CD4-positive, alpha-beta memory T cell (primary cell): Measurements from ENCODE around the gene MPZL2. TPM values are rescaled to one million over a fixed set of nuclear protein-coding genes. Genes with fewer than 3 reads are reported as not detected.

Experiments used
- CTCF ChIA-PET: fragments of 350-600 bp; sonication (Branson Sonifier 250); formaldehyde crosslinking; loops from one replicate; lab custom pipeline; 2021; ENCODE audit warnings: inconsistent platforms; ENCODE audit not compliant: partially characterized antibody; lab: Charles Lee
- POLR2A ChIA-PET: fragments of 350-600 bp; sonication (Branson Sonifier 250); formaldehyde crosslinking; loops from one replicate; lab custom pipeline; 2021; ENCODE audit not compliant: partially characterized antibody; lab: Charles Lee
- DNase-seq, 5 donors: peaks; one replicate each; pipeline versions ENCODE4 v3.0.0 to v3.0.0-alpha.2; 2020 to 2022; ENCODE audit warnings: mixed read lengths in 1 of 5
- H3K27ac ChIP-seq: one replicate; pipeline ENCODE4 v1.7.0; 2013; ENCODE audit warnings: low read depth, low read length
- H3K27me3 ChIP-seq: 2 replicates; pipeline ENCODE4 v1.7.0; 2013; ENCODE audit warnings: mild to moderate bottlenecking, low read length, moderate library complexity; ENCODE audit not compliant: insufficient read depth
- H3K36me3 ChIP-seq: 2 replicates; pipeline ENCODE4 v1.7.0; 2013; ENCODE audit warnings: mild to moderate bottlenecking, low read length, moderate library complexity; ENCODE audit not compliant: insufficient read depth
- H3K4me1 ChIP-seq: 2 replicates; pipeline ENCODE4 v1.7.0; 2013; ENCODE audit warnings: mild to moderate bottlenecking, low read length, moderate library complexity; ENCODE audit not compliant: insufficient read depth
- H3K4me3 ChIP-seq, 2 donors: one replicate each; pipeline ENCODE4 v1.7.0; 2013; ENCODE audit warnings: low read length in 2 of 2, mild to moderate bottlenecking in 1 of 2
- H3K9me3 ChIP-seq, 2 donors: one replicate each; pipeline ENCODE4 v1.7.0; 2013; ENCODE audit warnings: low read length in 2 of 2, control low read depth in 1 of 2; ENCODE audit not compliant: control insufficient read depth in 1 of 2
- H3K27ac Mint-ChIP-seq, 7 donors: one replicate each; pipeline ENCODE4 v1.8.0; 2020 to 2021; ENCODE audit warnings: mixed read lengths in 7 of 7, mild to moderate bottlenecking in 6 of 7, inconsistent platforms in 3 of 7, moderate library complexity in 3 of 7
- H3K27me3 Mint-ChIP-seq, 2 donors: one replicate each; pipeline ENCODE4 v1.8.0; 2020 to 2021; ENCODE audit warnings: mixed read lengths in 2 of 2
- H3K36me3 Mint-ChIP-seq, 2 donors: one replicate each; pipeline ENCODE4 v1.8.0; 2020 to 2021; ENCODE audit warnings: mixed read lengths in 2 of 2, inconsistent platforms in 1 of 2, mild to moderate bottlenecking in 1 of 2
- H3K4me1 Mint-ChIP-seq, 4 donors: one replicate each; pipeline ENCODE4 v1.8.0; 2020 to 2021; ENCODE audit warnings: mixed read lengths in 4 of 4, mild to moderate bottlenecking in 1 of 4
- H3K4me3 Mint-ChIP-seq, 8 donors: one replicate each; pipeline ENCODE4 v1.8.0; 2020 to 2021; ENCODE audit warnings: mixed read lengths in 8 of 8, mild to moderate bottlenecking in 7 of 8, moderate library complexity in 6 of 8, inconsistent platforms in 3 of 8
- H3K9me3 Mint-ChIP-seq, 8 donors: one replicate each; pipeline ENCODE4 v1.8.0; 2020 to 2021; ENCODE audit warnings: mixed read lengths in 8 of 8, mild to moderate bottlenecking in 5 of 8, inconsistent platforms in 3 of 8, moderate library complexity in 1 of 8
- intact Hi-C: fragments of 100-400 bp; cut with micrococcal nuclease; formaldehyde crosslinking; loops from one replicate; pipeline ENCODE4 v1.15.1; 2023
- polyA plus RNA-seq, 2 donors: library from polyadenylated mRNA; unstranded; fragments of 300-500 nt; fragmentation: Illumina TruSeq; gene quantifications; one replicate each; pipeline ENCODE4 v1.2.3, GENCODE V29; 2021
- total RNA-seq, 2 experiments: library from RNA; stranded (reverse); gene quantifications; one replicate each; pipeline ENCODE4 v1.2.3, GENCODE V29; 2021

The MPZL2 gene
- total and polyA plus RNA-seq, 4 experiments from 2014 or later: 0.64 to 4.2 (median 3.3) TPM

GRCh38 chr11:118251858-118252652 lies 12.0 kb downstream of the MPZL2 start, which contains the start of gene MPZL3:
Gene MPZL3 (minus strand): TSS chr11:118252365. CDS start chr11:118252294, 71 bp downstream.
- Mint-ChIP-seq H3K27ac (peak within 1 kb of the TSS; percentile 99 to 100 (median 99)), H3K4me3 (peak within 1 kb of the TSS; percentile 95 to 99 (median 98)), H3K36me3 (peaks cover 4 to 18% of the 10 kb centered on the region in 2 donors), H3K4me1 (peaks cover 26 to 53% (median 39%) of the 10 kb centered on the region in 4 donors), H3K9me3 (no peaks in the 10 kb centered on the region), H3K27me3 (peaks cover 0 to 2% of the 10 kb centered on the region in 2 donors)
- Histone ChIP-seq H3K36me3 (no peaks in the 10 kb centered on the region), H3K4me1 (peaks cover 43% of the 10 kb centered on the region), H3K4me3 (peak within 1 kb of the TSS; percentile 57 to 94), H3K9me3 (no peaks in the 10 kb centered on the region), H3K27me3 (no peaks in the 10 kb centered on the region), H3K27ac (peak within 1 kb of the TSS; percentile 94)
- intact Hi-C loops: loop anchor here (1.0 kb wide), 2 partner anchors 11 to 28 kb away; no protein-coding TSS in a partner anchor
- CTCF ChIA-PET: interaction anchor here (0.7 to 2.3 kb wide), 13 partner anchors 8 to 102 kb away, joined by 3 to 30 read pairs (median 5); partner anchors contain the start of gene JAML
- DNase-seq: peak; percentile 87 to 96 (median 91)
- POLR2A ChIA-PET: interaction anchor here (0.6 to 3.1 kb wide), 29 partner anchors 11 to 186 kb away, joined by 3 to 71 read pairs (median 8); partner anchors contain the start of genes CD3D, CD3E, CD3G and JAML

GRCh38 chr11:118247041-118247440 lies 17.1 kb downstream of the MPZL2 start:
- H3K9me3 ChIP-seq: no peaks in the 10 kb centered on the region
- H3K36me3 Mint-ChIP-seq: peaks cover 8 to 22% of the 10 kb centered on the region in 2 donors
- H3K27me3 ChIP-seq: no peaks in the 10 kb centered on the region
- intact Hi-C loops: no loop called here
- H3K4me1 ChIP-seq: peaks cover 70% of the 10 kb centered on the region
- no peak overlapping the region for H3K27ac ChIP-seq
- POLR2A ChIA-PET: interaction anchor here (0.8 to 9.4 kb wide), 9 partner anchors 22 to 59 kb away, joined by 3 to 142 read pairs (median 5); partner anchors contain the start of genes CD3E and JAML
- CTCF ChIA-PET: interaction anchor here (0.9 to 4.2 kb wide), 11 partner anchors 9 to 67 kb away, joined by 3 to 36 read pairs (median 5); partner anchors contain the start of gene JAML
- H3K36me3 ChIP-seq: no peaks in the 10 kb centered on the region
- H3K4me3 Mint-ChIP-seq: peak overlapping the region in 4 of 8 donors; percentile 6 to 45 (median 22)
- H3K4me3 ChIP-seq: no peak overlapping the region
- H3K27me3 Mint-ChIP-seq: no peaks in the 10 kb centered on the region
- no peaks in the 10 kb centered on the region for H3K9me3 Mint-ChIP-seq
- H3K27ac Mint-ChIP-seq: peak overlapping the region; percentile 77 to 94 (median 87)
- H3K4me1 Mint-ChIP-seq: peaks cover 53 to 88% (median 72%) of the 10 kb centered on the region in 4 donors
- DNase-seq: no peak

- ChIA-PET CTCF (interaction anchor here (0.9 to 4.2 kb wide), 11 partner anchors 10 to 74 kb away, joined by 3 to 36 read pairs (median 5); partner anchors contain the start of genes JAML and MPZL2), POLR2A (interaction anchor here (1.1 to 9.4 kb wide), 9 partner anchors 15 to 861 kb away, joined by 3 to 142 read pairs (median 5); partner anchors contain the start of genes CD3E and JAML)
- no peak for DNase-seq
- H3K27me3 ChIP-seq: no peaks in the 10 kb centered on the region
- H3K36me3 ChIP-seq: no peaks in the 10 kb centered on the region
- H3K9me3 ChIP-seq: no peaks in the 10 kb centered on the region
- intact Hi-C loops: no loop called here
- Mint-ChIP-seq H3K27me3 (no peaks in the 10 kb centered on the region), H3K4me3 (peak overlapping the region in 4 of 8 donors; percentile 1 to 54 (median 8)), H3K4me1 (peaks cover 62 to 91% (median 78%) of the 10 kb centered on the region in 4 donors), H3K9me3 (no peaks in the 10 kb centered on the region), H3K27ac (peak overlapping the region; percentile 17 to 94 (median 71)), H3K36me3 (peaks cover 8 to 19% of the 10 kb centered on the region in 2 donors)
- H3K27ac ChIP-seq: no peak overlapping the region
- H3K4me3 ChIP-seq: no peak overlapping the region
- H3K4me1 ChIP-seq: peaks cover 80% of the 10 kb centered on the region
Measured at GRCh38 chr11:118245936-118246562, 18.0 kb downstream of the MPZL2 start.

DNA sequence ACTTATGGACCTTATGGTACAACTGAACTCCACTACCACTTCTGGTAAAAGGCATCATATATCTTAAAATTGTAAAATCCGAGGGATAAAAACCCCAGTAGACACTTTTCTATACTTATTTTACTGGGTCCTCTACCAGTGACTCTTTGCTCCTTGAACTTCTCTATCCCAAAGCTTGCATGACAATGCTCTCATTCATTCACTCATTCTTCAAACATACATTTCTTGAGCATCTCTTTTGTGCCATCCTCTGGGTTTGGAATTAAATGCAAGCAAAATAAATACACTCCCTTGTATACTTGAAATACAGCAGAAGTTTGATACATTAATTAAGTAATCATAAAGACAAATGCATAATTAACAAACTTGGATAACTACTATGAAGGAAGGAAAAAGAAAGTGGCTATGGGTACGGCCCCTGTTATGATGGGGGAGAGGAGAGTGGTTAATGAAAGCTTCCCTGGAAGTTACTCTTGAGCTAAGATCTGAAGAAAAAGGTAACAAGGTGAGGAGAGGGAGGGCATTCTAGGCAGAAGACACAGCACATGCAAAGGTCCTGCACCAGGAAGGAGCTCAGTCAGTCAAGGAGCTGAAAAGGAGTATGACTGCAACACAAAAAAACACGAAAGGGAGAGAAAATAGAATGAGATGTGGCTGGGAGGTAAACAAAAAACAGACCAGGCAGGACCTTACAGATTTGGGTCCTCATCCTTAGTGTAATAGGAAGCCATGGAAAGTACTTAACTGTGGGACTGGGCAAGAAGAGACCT lies 19.9 kb downstream of the MPZL2 start:
- intact Hi-C loops: no loop called here
- DNase-seq: no peak
- Mint-ChIP-seq H3K36me3 (peaks cover 8 to 21% of the 10 kb centered on the region in 2 donors), H3K27me3 (no peaks in the 10 kb centered on the region), H3K9me3 (no peaks in the 10 kb centered on the region), H3K4me1 (peaks cover 68 to 94% (median 82%) of the 10 kb centered on the region in 4 donors), H3K4me3 (peak overlapping the region in 3 of 8 donors; percentile 2 to 6 (median 3)), H3K27ac (peak overlapping the region; percentile 67 to 87 (median 80))
- POLR2A ChIA-PET: interaction anchor here (1.4 to 9.4 kb wide), 4 partner anchors 13 to 46 kb away, joined by 3 to 142 read pairs (median 38); partner anchors contain the start of gene JAML
- H3K4me3 ChIP-seq: no peak overlapping the region
- no peaks in the 10 kb centered on the region for H3K27me3 ChIP-seq
- H3K27ac ChIP-seq: no peak overlapping the region
- CTCF ChIA-PET: interaction anchor here (4.2 to 6.3 kb wide), 2 partner anchors 19 to 45 kb away, joined by 36 to 38 read pairs; partner anchors contain the start of gene JAML
- H3K4me1 ChIP-seq: peaks cover 82% of the 10 kb centered on the region
- no peaks in the 10 kb centered on the region for H3K36me3 ChIP-seq
- no peaks in the 10 kb centered on the region for H3K9me3 ChIP-seq

DNA sequence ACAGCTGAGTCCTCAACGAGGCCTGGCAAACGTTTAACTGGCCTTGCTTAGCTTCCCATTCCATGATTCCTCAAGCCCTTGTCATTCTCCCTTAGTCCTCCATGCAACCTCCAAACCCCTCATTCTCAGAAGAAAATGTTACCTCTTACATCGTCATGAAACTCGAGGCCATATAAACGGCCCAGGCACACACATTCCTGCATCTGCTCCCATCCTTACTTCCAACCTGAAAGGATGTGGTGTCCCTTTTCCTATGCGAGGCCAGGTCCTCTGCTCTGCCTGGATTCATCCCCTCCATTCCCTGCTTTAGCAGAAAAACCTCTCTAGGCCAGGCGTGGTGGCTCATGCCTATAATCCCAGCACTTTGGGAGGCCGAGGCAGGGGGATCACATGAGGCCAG lies 20.9 kb downstream of the MPZL2 start:
- ChIA-PET POLR2A (interaction anchor here (1.0 to 9.4 kb wide), 4 partner anchors 8 to 44 kb away, joined by 4 to 142 read pairs (median 72); partner anchors contain the start of genes JAML and MPZL3), CTCF (interaction anchor here (1.0 to 6.3 kb wide), 5 partner anchors 16 to 108 kb away, joined by 3 to 38 read pairs (median 6); partner anchors contain the start of gene JAML)
- Mint-ChIP-seq H3K4me3 (peak overlapping the region in 4 of 8 donors; percentile 10 to 77 (median 50)), H3K27ac (peak overlapping the region; percentile 78 to 98 (median 87)), H3K36me3 (peaks cover 8 to 29% of the 10 kb centered on the region in 2 donors), H3K9me3 (no peaks in the 10 kb centered on the region), H3K27me3 (no peaks in the 10 kb centered on the region), H3K4me1 (peaks cover 76 to 97% (median 85%) of the 10 kb centered on the region in 4 donors)
- no peak overlapping the region for H3K27ac ChIP-seq
- H3K27me3 ChIP-seq: no peaks in the 10 kb centered on the region
- no peak for DNase-seq
- intact Hi-C loops: no loop called here
- peaks cover 86% of the 10 kb centered on the region for H3K4me1 ChIP-seq
- no peaks in the 10 kb centered on the region for H3K36me3 ChIP-seq
- no peak overlapping the region for H3K4me3 ChIP-seq
- H3K9me3 ChIP-seq: no peaks in the 10 kb centered on the region

GRCh38 chr11:118241764-118242098 lies 22.4 kb downstream of the MPZL2 start:
- Mint-ChIP-seq H3K4me3 (peak overlapping the region; percentile 21 to 79 (median 72)), H3K27ac (peak overlapping the region; percentile 87 to 98 (median 93)), H3K27me3 (no peaks in the 10 kb centered on the region), H3K36me3 (peaks cover 4 to 33% of the 10 kb centered on the region in 2 donors), H3K4me1 (peaks cover 65 to 86% (median 76%) of the 10 kb centered on the region in 4 donors), H3K9me3 (no peaks in the 10 kb centered on the region)
- ChIA-PET POLR2A (interaction anchor here (0.6 to 9.4 kb wide), 14 partner anchors 10 to 197 kb away, joined by 3 to 142 read pairs (median 7); partner anchors contain the start of genes JAML, MPZL2, MPZL3 and UBE4A), CTCF (interaction anchor here (0.8 to 6.3 kb wide), 11 partner anchors 10 to 70 kb away, joined by 3 to 38 read pairs (median 6); partner anchors contain the start of genes JAML and MPZL3)
- Histone ChIP-seq H3K27ac (peak overlapping the region; percentile 65), H3K4me1 (peaks cover 73% of the 10 kb centered on the region), H3K4me3 (peak overlapping the region in 1 of 2 donors; percentile 14), H3K27me3 (no peaks in the 10 kb centered on the region), H3K36me3 (no peaks in the 10 kb centered on the region), H3K9me3 (no peaks in the 10 kb centered on the region)
- DNase-seq: no peak
- intact Hi-C loops: loop anchor here (1.0 to 2.0 kb wide), 5 partner anchors 11 to 43 kb away; partner anchors contain the start of genes JAML and MPZL3
